Natural killer cell treated with Interleukin-12 subunit alpha and Interleukin-12 subunit beta and Interleukin-15 and Interleukin-18, amount 100 ng/mL, for 72 hours (primary cell): ENCODE measurements around the gene ETS1. TPM values are rescaled to one million over a fixed set of nuclear protein-coding genes. Genes with fewer than 3 reads are reported as not detected.
"Not testable (repeated sequence)": the region's sequence is repeated elsewhere in the genome, so short reads cannot be mapped to it uniquely, and the experiment has no call there.

Experiments
- ATAC-seq, 2 donors: fragments of 150-1000 bp; cut with Tn5 transposase in 1 of 2; sonication (Bioruptor Pico), chemical (Tn5 transposase) in 1 of 2; 2 replicates each; pipeline ENCODE4 v1.10.0; 2021
- DNase-seq: peaks from one replicate; pipeline ENCODE4 v3.0.0; 2022; ENCODE audit warnings: low spot score
- H3K27ac Mint-ChIP-seq, 2 donors: 1 replicate in 1 of 2; 2 replicates in 1 of 2; pipeline ENCODE4 v1.8.0; 2022; ENCODE audit warnings: mixed read lengths in 2 of 2, mild to moderate bottlenecking in 1 of 2, moderate library complexity in 1 of 2
- H3K27me3 Mint-ChIP-seq, 2 donors: 1 replicate in 1 of 2; 2 replicates in 1 of 2; pipeline ENCODE4 v1.8.0; 2022; ENCODE audit warnings: mixed read lengths in 2 of 2
- H3K36me3 Mint-ChIP-seq: one replicate; pipeline ENCODE4 v1.8.0; 2022; ENCODE audit warnings: mixed read lengths
- H3K4me1 Mint-ChIP-seq, 2 donors: 1 replicate in 1 of 2; 2 replicates in 1 of 2; pipeline ENCODE4 v1.8.0; 2022; ENCODE audit warnings: low read depth in 2 of 2, mixed read lengths in 2 of 2, mild to moderate bottlenecking in 1 of 2
- H3K4me3 Mint-ChIP-seq: one replicate; pipeline ENCODE4 v1.8.0; 2022; ENCODE audit warnings: mixed read lengths
- H3K9me3 Mint-ChIP-seq: 2 replicates; pipeline ENCODE4 v1.8.0; 2022; ENCODE audit warnings: mixed read lengths
- total RNA-seq, 2 donors: library from RNA; stranded (reverse); gene quantifications; one replicate each; pipeline ENCODE4 v1.2.3, GENCODE V29; 2022

ETS1 gene
- total RNA-seq, 2 donors from 2014 or later, result 521 to 738 TPM

DNA sequence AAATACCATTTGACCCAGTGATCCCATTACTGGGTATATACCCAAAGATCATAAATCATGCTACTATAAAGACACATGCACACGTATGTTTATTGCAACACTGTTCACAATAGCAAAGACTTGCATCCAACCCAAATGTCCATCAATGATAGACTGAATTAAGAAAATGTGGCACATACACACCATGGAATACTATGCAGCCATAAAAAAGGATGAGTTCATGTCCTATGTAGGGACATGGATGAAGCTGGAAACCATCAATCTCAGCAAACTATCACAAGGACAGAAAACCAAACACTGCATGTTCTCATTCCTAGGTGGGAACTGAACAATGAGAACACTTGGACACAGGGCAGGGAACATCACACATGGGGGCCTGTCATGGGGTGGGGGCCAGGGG, 141.4 kb downstream of the ETS1 start:
- not testable (repeated sequence) for H3K9me3 Mint-ChIP-seq, H3K27me3 Mint-ChIP-seq, DNase-seq, ATAC-seq
- Mint-ChIP-seq H3K4me1 (peaks cover 64 to 66% of the 10 kb centered on the region in 2 donors), H3K36me3 (peaks cover 42% of the 10 kb centered on the region), H3K4me3 (peak overlapping the region; percentile 38), H3K27ac (peak overlapping the region; percentile 72 to 96)

DNA sequence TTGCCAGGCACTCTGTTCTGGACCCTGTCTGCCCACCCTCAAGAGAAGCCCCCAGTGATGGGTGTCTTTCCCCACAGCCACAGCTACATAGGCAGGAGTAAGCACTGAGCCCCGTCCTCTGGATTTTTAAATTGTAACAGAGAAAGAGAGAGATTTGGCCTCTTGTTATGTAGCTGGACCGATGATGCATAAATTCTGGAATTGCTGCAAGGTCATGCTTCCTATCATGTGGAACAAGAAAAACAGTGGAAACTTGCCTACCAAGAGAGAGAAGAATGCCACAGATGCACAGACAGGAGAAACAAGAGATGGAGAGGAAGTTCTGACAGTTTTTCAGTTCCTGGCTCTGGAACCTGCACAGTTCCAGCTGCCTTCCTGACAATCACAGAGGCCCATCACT, 150.2 kb downstream of the ETS1 start:
- Mint-ChIP-seq H3K9me3 (peaks cover 5% of the 10 kb centered on the region), H3K36me3 (peaks cover 7% of the 10 kb centered on the region), H3K4me1 (peaks cover 46 to 49% of the 10 kb centered on the region in 2 donors), H3K27ac (peak overlapping the region in 1 of 2 donors; percentile 84), H3K4me3 (no peak overlapping the region), H3K27me3 (no peaks in the 10 kb centered on the region)
- DNase-seq (no peak), ATAC-seq (peak in 1 of 2 donors; percentile 30)

DNA sequence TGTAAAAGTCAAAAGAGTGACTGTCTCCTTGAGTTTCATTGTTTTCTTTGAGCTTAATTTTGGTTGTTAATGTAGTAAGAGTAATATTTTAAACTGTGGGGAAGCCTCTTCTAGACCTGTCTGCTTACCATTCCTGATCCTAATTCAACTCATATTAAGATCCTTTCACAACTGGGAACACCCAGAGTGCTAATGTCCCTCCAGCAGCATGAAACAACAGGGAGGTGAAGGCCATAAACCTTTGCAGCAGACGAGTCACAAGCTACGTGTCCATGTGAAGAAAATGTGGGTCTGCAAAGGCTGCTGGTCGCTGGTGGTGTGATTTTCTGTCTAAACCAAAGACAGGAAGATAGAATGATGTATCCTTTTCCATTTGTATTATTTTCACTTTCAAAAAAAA, 152.5 kb downstream of the ETS1 start:
- Mint-ChIP-seq H3K4me1 (peaks cover 45 to 57% of the 10 kb centered on the region in 2 donors), H3K27me3 (peaks cover 0 to 2% of the 10 kb centered on the region in 2 donors), H3K27ac (peak overlapping the region; percentile 8 to 84), H3K36me3 (no peaks in the 10 kb centered on the region), H3K4me3 (peak overlapping the region; percentile 57), H3K9me3 (peaks cover 3% of the 10 kb centered on the region)
- DNase-seq, result no peak
- peak in 1 of 2 donors; percentile 44 for ATAC-seq

DNA sequence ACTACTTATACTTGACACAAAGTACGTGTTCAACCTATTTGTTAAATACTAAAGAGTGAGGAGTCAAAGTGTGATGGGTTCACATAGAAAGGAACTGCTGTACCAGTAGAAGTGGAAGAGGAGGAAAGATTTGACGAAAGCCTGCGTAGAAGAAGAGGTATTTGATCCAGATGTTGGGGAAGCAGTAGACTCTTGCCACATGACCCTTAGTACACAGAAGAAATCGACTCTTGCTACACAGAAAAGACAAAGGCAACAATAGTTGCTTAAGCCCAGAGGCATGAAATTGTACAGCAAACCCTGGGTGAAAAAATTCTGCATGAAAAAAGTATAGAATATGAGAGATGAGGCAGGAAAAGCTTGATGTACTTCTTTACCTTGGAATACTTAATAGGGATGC, 152.9 kb downstream of the ETS1 start:
- Mint-ChIP-seq H3K4me3 (peak overlapping the region; percentile 57), H3K27me3 (peaks cover 0 to 2% of the 10 kb centered on the region in 2 donors), H3K36me3 (no peaks in the 10 kb centered on the region), H3K27ac (peak overlapping the region; percentile 8 to 84), H3K4me1 (peaks cover 45 to 57% of the 10 kb centered on the region in 2 donors), H3K9me3 (peaks cover 3% of the 10 kb centered on the region)
- ATAC-seq (no peak), DNase-seq (no peak)

DNA sequence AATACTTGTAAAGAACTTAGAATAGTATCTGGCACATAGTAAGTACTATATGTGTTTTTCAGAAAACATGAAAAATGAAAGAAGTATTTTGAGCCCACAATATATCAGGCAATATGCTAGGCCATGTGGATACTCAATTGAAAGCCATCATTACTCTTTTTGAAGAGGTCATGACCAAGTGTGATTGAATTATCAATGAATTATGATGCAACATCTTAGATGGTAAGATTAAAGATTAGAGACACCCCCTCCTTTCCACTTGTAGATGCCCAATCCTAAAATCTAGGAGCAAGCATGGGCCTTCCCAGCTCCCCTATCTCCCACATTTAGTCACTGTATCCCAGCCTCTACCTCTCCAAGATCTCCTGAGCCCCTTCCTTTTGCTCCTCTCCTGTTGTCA, 154.4 kb downstream of the ETS1 start:
- H3K9me3 Mint-ChIP-seq, result peaks cover 3% of the 10 kb centered on the region
- peaks cover 0 to 2% of the 10 kb centered on the region in 2 donors for H3K27me3 Mint-ChIP-seq
- ATAC-seq, result no peak

DNA sequence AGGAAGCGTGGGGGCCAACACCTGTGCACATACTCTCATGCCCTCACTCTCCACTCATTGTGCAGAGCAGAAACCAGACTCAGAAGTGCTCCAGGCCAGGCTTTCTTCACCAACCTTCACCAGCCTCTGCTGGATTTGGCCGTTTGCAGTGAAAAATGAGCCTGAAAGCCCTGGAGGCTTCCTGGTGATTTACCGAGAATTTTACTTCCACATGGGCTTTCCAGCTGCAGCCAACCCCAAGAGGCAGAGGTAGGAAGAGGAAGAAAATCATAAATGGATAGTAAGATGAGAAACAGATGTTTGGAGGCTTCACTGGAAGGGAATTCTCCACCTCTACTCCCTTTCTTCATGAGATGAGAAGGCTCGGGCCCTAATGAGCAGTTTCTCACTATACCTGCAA, 155.4 kb downstream of the ETS1 start:
- no peaks in the 10 kb centered on the region for H3K36me3 Mint-ChIP-seq
- DNase-seq (no peak), ATAC-seq (no peak)
- peaks cover 3% of the 10 kb centered on the region for H3K9me3 Mint-ChIP-seq
- no peak overlapping the region for H3K4me3 Mint-ChIP-seq
- H3K27ac Mint-ChIP-seq, result peak overlapping the region in 1 of 2 donors; percentile 67
- peaks cover 0 to 2% of the 10 kb centered on the region in 2 donors for H3K27me3 Mint-ChIP-seq
- peaks cover 42 to 62% of the 10 kb centered on the region in 2 donors for H3K4me1 Mint-ChIP-seq

More for the DNA sequence above, 154.4 kb downstream of the ETS1 start:
- DNase-seq, result no peak
- Mint-ChIP-seq H3K27ac (peak overlapping the region in 1 of 2 donors; percentile 84), H3K4me3 (no peak overlapping the region), H3K36me3 (no peaks in the 10 kb centered on the region), H3K4me1 (peaks cover 45 to 66% of the 10 kb centered on the region in 2 donors)

DNA sequence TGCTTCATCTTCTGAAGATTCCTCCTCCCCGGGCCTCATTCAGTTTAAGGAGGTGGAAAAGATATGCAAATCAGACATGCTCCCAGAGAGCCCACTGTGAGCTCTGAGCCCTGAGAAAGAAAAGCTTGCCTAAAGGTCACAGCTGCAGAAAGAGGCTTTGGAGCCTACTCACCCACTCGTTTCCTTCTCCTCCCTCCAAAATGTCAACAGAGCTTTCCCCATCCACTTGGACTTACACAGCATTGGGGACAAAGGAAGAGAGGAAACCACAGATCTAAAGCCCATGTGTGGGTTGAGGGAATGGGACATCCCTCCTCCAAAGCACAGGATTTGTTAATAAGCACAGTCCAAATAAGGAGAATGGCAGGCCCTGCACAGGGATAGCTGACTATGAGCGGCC, 158.4 kb downstream of the ETS1 start:
- no peaks in the 10 kb centered on the region for H3K9me3 Mint-ChIP-seq
- H3K27ac Mint-ChIP-seq, result peak overlapping the region in 1 of 2 donors; percentile 72
- peaks cover 0 to 2% of the 10 kb centered on the region in 2 donors for H3K27me3 Mint-ChIP-seq
- DNase-seq, result no peak
- H3K36me3 Mint-ChIP-seq, result no peaks in the 10 kb centered on the region
- no peak overlapping the region for H3K4me3 Mint-ChIP-seq
- peaks cover 38 to 61% of the 10 kb centered on the region in 2 donors for H3K4me1 Mint-ChIP-seq
- ATAC-seq, result no peak

DNA sequence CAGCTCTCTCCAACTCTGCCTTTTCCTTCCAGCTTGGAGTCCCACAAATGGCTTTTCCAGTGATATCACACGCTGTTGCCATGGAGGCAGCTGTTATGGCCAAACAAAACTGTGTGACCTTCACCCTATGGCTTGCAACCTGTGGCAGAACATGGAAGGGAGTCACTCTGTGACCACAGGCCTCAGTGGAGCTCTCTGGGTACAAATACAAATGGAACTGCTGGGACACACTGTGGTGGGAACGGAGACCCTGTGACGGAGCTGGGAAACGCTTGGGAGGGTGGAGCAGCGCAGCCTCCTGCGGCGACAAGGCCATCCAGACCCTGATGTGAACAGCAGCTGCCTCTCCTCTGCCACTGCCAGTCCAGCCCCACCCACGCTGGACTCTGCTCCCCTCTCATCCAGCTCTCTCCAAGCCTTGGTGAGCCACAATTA, 162.5 kb downstream of the ETS1 start:
- Mint-ChIP-seq H3K4me1 (peaks cover 57 to 71% of the 10 kb centered on the region in 2 donors), H3K9me3 (no peaks in the 10 kb centered on the region), H3K4me3 (no peak overlapping the region), H3K27ac (peak overlapping the region; percentile 85 to 88), H3K36me3 (no peaks in the 10 kb centered on the region), H3K27me3 (no peaks in the 10 kb centered on the region)
- DNase-seq (no peak), ATAC-seq (no peak)

DNA sequence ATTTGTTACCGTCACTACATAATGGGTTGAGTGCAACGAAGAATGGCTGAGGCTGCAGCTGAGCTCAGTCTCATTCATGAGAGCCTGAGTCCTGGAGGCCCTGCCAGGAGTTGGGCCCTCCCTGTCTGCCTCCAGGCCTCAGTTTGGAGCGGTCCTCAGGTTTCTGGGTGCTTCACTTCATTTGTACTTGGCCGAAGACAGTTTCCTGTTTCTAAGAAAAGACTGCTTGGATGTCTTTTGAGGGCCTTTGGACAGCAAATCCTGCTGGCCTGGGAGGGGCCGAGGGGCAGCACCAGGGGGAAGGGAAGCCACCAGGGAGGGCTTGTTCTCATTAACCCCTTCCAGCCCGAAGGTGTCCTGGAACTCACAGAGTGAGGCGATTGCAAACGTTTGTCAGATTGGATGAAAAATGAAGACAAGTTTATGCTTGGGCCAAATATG, 163.1 kb downstream of the ETS1 start:
- ATAC-seq (no peak), DNase-seq (no peak)
- Mint-ChIP-seq H3K27me3 (no peaks in the 10 kb centered on the region), H3K4me1 (peaks cover 63 to 71% of the 10 kb centered on the region in 2 donors), H3K4me3 (no peak overlapping the region), H3K9me3 (no peaks in the 10 kb centered on the region), H3K36me3 (no peaks in the 10 kb centered on the region), H3K27ac (peak overlapping the region; percentile 85 to 88)

DNA sequence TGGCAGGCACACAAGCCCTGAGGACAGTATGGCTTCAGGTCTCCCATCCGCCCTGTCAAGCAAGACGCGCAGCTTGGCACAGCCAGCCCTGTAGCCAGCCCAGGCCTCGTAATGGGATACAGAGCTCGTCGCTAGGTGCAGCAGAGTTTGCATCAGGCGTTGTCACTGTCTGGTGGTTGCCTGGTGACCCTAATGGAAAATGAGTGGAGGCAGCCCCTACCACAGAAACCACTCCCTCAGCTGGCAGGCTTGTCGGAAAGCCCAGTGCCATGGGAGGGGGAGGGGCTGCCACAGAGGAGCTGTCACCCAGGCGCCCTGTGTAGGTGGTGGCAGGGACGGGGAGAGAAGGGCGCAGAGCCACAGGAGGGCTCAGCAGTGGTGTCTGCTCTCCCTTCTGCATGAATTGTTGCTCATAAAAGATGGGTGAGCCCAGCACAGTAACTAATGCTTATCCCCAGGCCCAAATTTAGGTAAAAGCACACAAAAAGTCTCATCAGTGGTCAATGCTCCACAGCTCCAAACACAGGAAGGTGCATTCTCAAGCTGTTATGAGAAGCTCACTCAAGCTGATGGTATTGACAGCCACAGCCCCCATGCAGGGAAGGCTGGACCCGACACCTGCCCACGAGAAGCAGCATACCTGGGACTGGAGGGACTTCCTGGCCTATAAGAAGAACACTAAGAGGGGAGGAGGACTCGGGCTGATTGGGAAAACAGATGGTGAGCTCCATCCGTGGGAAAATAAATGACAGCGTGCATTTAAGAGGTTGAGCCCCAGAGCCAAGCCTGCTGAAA, 164.6 kb downstream of the ETS1 start:
- peak; percentile 92 to 94 for ATAC-seq
- Mint-ChIP-seq H3K27ac (peak overlapping the region; percentile 85 to 88), H3K36me3 (no peaks in the 10 kb centered on the region), H3K4me3 (peak overlapping the region; percentile 66), H3K27me3 (no peaks in the 10 kb centered on the region), H3K9me3 (no peaks in the 10 kb centered on the region), H3K4me1 (peaks cover 66 to 68% of the 10 kb centered on the region in 2 donors)
- peak; percentile 92 for DNase-seq

DNA sequence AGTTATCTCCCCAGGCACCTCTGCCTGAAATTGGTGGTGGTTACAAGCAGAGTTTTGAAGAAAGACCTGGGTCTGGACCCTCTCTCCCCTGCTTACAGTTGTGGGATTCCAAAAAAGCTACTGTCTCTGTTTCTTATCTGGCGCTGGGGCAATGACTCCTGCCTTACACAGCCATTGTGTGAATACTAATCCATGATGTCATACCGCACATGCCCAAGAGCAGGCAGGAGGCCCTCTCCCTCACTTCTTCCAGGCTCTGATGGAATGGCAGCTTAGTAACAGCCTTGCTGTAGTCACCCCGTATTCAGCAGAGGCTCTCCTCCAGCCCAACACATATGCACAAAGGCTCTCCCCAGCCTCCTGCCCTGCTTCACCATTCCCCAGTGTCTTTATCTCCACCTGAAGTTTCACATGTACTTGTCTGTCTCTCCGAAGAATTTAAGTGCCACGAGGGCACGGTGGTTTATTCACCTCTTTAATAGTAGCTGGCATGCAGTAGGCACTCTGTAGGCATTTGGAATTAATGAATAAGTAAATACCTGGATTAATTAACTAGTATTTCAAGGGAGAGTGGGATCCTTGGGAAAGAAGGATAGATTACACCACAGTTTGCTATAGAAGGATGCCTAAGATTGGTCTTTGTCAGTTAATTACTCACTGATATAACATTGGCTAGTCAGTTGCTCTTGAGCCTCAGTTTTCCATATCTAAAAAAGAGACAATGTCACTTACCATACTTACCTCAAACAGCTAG, 165.6 kb downstream of the ETS1 start:
- Mint-ChIP-seq H3K4me3 (peak overlapping the region; percentile 66), H3K9me3 (no peaks in the 10 kb centered on the region), H3K4me1 (peaks cover 66 to 70% of the 10 kb centered on the region in 2 donors), H3K36me3 (no peaks in the 10 kb centered on the region), H3K27me3 (no peaks in the 10 kb centered on the region), H3K27ac (peak overlapping the region; percentile 85 to 88)
- no peak for ATAC-seq
- DNase-seq, result no peak

DNA sequence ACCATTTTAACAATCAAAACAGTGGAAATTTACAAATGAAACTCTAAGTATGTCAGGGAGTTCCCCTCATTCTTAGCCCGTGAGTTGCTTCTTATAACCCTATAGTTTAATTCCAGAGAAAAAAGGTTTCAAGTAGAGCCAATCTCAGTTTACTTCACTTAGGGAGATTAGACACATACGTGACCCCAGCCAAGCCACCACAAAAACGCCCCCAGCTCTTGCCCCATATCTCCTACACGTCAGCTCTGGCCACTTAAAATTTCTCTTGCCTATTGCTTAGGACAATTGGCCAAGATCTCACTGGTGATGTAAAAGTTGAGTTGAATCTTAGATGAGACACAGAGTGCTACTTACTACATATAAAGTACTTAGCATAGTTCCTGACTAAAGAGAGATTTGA, 166.4 kb downstream of the ETS1 start:
- no peaks in the 10 kb centered on the region for H3K27me3 Mint-ChIP-seq
- DNase-seq (peak; percentile 66), ATAC-seq (peak; percentile 6 to 51)
- no peaks in the 10 kb centered on the region for H3K36me3 Mint-ChIP-seq
- H3K4me1 Mint-ChIP-seq, result peaks cover 58 to 63% of the 10 kb centered on the region in 2 donors
- peak overlapping the region; percentile 34 for H3K4me3 Mint-ChIP-seq
- peak overlapping the region; percentile 85 to 88 for H3K27ac Mint-ChIP-seq
- H3K9me3 Mint-ChIP-seq, result no peaks in the 10 kb centered on the region

DNA sequence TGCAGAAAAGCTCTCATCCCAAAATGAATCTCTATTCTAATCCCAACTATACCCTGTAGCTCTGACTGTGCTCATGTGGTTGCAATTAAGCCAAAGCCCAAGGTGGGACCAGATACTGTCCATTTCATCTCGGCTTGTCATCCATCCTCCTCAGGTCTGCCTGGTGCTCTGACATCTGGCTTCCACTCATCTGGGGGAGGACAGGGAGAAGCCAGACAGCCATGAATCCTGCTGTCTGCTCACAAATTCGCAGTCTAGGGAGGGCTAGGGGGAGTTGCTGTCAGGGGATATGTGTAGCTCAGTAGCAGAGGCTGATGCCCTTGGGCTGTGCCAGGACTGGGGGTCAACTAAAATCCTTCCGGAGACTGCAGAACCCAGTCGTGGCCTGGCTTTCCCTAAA, 167.1 kb downstream of the ETS1 start:
- no peak overlapping the region for H3K4me3 Mint-ChIP-seq
- no peaks in the 10 kb centered on the region for H3K27me3 Mint-ChIP-seq
- DNase-seq, result no peak
- no peaks in the 10 kb centered on the region for H3K36me3 Mint-ChIP-seq
- ATAC-seq, result no peak
- peaks cover 62 to 67% of the 10 kb centered on the region in 2 donors for H3K4me1 Mint-ChIP-seq
- H3K27ac Mint-ChIP-seq, result peak overlapping the region; percentile 85 to 88
- no peaks in the 10 kb centered on the region for H3K9me3 Mint-ChIP-seq
